SHP77 (cell line): ENCODE data around the gene MX1.

Experiments
- DNase-seq, 2 experiments: peaks; one replicate each; lab custom pipeline; 2025; lab: John Stamatoyannopoulos, UW

MX1 gene

DNA sequence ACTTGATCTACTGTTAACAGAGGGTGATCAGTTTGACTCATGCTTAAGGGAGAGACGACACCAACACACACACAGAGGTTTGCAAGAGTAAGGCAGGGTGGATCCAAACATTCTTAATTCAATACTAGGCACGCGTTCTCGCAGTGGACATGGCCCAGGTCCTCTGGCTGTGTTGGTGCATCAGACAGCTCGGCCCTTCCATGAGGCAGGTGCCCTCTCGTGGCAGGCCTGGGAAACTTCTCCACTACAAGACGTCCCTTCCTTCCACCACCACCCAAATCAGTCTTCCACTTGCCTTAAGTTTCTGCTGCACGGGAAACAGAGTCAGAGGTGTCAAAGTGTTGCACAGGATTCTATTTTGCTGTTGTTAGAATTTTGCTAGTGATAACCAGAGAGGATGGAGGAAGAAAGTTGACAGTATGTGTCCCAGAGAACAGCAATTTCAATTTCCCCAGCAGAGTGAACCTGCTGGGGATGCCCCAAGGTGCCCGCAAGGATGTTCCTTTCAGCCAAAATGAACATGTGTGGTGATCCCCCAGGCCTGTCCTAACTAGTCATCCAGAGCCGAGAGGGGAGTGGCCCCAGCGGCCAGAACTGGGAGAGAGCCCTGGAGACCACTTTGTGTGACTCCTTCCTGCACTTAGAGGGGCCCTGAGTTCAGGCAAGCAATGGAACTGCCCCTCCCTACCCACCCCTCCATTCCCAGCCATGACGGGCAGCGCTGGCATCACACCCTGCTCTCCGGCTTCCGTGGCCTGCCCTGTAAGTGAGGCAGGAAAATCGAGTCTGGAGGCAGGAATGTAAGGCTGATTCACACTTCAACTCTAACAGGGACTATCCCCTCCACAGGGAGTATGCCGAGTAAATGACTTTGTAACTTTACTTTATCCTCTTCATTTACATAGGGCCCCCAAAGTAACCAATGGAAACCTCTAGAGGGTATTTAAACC is 34.8 kb downstream of the MX1 start:
- DNase-seq, result peak in 1 of 2 experiments; percentile 58

DNA sequence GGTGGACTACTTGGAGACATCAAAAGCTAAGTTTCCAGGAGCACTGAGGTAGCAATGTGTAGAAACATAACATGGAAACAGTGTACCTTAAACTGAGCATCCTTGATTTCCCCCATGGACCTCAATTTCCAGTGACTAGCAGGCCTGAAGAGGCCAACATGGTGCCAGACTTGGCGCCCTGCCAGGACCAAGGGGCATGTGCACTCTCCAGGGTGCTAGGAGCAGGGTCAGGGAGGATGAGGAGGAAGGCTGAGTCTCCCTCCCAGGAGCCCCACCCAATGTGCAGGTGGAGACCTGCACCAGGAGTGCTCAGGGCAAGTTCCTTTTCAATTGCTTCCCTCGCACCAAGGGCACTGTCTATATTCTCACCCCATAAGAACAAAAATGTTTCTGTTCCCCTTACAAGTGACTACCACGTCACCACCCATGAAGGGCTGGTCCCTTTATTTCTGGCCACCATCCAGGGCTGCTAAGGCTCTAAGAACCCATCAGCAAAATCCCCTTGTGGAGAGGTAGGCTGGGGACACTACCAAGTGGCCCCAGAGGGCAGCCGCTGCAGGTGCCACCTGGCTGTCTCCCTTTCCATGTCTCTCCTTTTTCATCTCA is 39.2 kb downstream of the MX1 start:
- DNase-seq, result no peak

GRCh38 chr21:41466024-41466820 is 40.2 kb downstream of the MX1 start:
- no peak for DNase-seq

DNA sequence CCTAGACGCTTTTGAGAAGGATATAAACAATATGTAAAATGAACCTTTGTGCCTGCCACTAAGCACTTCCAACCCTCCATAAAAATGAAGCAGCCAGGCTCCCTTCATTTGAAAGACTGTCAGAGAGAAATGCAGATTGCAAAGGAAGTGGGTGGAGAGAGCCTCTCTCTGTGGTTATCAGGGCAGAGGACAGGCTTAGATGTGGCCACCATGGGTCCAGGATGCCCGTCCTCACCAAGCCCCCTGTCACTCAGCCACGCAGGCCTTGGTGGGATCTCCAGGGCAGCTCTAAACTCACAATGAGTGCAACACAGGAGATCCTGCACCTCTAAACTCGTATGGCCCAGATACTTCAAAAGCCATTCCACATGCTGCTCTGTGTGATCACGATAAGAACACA is 44.0 kb downstream of the MX1 start:
- no peak for DNase-seq

- no peak for DNase-seq
Observed at GRCh38 chr21:41472753-41473548, 46.9 kb downstream of the MX1 start.

DNA sequence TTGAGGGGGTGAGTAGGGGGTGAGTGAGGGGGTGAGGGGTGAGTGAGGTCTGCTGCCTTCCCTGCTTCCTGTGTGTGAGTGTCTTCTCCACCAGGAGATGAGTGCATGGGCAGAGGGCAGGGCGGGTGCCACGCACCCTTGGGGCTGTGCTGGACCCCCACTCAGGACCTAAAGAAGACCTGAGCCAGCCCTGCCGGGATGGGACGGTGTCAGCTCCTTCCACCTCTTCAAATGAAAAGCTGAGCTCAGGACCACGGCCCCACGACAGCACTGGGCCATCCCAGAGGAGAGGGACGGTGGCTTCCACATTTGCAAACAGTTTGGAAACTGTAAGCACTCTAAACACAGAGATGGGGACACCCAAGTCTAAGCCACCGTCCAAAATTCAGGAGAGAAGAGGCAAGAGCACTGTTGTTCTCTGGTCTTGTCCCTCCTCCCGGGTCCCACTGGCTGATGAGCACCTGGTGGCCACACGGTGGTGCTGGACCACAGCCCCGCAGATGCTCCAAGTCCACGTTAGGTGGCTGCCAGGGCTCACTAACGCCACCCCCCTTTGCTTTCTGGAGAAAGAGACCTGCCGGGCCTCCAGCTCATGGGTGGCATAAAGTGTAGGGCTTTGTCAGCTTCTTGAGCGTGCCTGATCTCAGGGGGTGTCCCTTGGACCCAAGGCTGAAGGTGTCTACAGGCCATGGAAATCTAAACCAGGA is 49.8 kb downstream of the MX1 start:
- no peak for DNase-seq

- DNase-seq, result no peak
Observed at GRCh38 chr21:41477641-41478318, 51.7 kb downstream of the MX1 start.

DNA sequence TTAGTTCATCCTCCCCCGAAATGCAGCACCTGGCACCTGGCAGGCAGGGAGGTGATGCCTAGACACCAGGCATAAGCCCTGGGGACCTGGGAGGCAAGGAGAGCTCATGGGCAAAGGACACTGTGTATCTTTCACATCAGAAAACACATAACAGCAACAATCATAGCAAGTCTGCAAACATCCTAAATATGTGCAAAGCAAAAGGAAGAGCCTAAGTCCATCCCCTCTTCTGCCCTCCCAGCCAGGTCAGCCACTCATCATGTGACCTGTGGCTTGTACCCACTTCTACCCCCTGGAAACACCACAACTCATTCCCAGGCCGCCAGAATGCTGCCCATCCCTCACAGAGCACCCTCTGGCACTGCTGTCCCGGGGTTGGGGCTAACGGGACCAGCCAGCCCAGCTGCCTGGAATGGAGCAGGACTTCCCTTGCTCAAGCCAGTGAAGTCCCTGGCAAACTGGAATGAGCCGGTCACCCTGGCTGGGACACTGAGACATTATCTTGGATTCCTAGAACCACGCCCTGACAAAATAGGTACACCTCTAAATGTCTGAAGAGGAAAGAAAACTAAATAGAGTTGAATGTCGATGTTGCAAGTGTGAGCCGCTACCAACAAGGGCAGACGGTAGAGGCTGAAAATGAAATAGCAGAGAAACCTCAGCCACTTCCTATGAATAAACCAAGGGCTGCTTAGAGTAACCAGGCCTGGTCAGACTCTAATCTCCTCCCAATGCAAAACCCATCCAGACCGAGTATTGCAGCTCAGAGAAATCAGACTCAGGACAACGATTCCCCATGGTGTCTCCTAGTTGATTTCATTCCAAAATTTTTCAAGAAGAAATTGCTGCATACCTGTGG is 52.5 kb downstream of the MX1 start:
- no peak for DNase-seq

GRCh38 chr21:41479686-41480085 is 53.6 kb downstream of the MX1 start:
- no peak for DNase-seq

DNA sequence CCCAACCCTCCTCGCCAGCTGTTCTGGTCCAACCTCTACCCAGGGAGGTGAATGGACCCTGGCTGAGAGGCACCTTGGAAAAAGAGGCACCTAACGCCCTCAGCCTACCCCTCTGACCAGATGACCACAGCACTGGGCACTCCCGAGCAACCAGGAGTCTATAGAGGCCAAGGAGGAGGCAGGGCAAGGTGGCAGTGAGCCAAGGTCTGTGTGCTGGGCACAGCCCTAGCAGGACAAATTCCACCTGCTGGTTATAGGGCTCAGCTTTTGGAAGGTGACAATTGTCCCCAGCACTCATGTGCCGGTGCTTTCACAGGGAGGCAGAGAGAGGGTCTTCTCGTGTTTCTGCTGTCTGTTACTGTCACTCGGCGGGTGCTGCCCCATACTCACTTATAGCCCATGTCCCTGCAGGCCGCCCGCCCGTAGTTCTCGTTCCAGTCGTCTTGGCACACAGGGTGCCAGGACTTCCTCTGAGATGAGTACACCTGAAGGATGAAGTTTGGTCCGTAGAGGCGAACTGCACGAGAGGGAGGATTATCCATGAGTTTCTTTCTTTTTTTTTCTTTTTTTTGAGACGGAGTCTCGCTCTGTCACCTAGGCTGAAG is 54.1 kb downstream of the MX1 start:
- DNase-seq, result no peak

DNA sequence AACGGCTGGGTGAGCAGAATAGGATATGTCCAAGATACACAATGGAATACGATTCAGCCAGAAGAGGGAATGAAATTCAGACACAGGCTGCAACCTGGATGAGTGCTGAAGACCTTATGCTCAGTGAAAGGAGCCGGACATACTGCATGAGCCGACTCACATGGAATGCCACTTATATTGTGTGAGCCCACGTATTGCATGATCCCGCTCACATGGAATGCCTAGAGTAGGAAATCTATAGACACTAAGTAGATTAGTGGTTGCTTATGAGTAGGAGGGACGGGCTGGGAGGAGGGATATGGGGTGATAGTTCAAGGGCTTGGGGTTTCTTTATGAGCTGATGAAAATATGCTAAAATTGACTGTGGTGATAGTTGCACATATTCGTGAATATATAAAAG is 55.2 kb downstream of the MX1 start:
- DNase-seq, result no peak

- no peak for DNase-seq
Observed at GRCh38 chr21:41482301-41482700, 56.3 kb downstream of the MX1 start.

DNA sequence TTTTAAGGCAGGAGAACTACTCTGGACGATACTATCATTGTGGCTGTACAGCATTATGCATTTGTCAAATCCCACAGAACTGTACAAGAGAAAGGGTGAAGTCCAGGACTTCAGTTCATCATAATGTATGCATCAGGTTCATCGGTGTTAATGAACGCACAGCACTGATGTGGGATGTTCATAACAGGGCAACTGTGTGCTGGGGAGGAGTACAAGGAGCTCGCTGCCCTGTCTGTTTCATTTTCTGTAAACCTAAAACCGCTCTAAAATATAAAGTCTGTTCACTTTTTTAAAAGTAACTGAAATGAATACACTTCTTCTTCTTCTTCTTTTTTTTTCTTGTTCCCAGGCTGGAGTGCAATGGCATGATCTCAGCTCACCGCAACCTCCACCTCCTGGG is 56.9 kb downstream of the MX1 start:
- no peak for DNase-seq

GRCh38 chr21:41483415-41483814 is 57.4 kb downstream of the MX1 start:
- DNase-seq, result no peak

- DNase-seq, result no peak
Observed at GRCh38 chr21:41483973-41484372, 57.9 kb downstream of the MX1 start.

DNA sequence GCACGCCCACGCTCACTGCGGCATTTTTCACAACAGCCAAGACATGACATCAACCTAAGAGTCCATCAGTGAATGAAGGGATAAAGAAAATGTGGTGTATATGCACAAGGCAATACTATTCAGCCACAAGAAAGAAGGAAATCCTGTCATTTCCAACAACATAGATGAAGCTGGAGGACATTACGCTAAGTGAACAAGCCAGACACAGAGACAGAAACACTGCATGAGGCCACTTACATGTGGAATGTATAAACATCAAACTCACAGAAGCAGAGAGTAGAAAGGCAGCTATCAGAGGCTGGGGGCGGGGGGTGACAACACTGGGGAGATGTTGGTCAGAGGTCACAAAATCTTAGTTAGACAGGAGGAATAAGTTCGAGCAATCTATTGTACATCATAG is 61.0 kb downstream of the MX1 start:
- DNase-seq, result no peak

GRCh38 chr21:41488080-41488479 is 62.0 kb downstream of the MX1 start:
- no peak for DNase-seq

DNA sequence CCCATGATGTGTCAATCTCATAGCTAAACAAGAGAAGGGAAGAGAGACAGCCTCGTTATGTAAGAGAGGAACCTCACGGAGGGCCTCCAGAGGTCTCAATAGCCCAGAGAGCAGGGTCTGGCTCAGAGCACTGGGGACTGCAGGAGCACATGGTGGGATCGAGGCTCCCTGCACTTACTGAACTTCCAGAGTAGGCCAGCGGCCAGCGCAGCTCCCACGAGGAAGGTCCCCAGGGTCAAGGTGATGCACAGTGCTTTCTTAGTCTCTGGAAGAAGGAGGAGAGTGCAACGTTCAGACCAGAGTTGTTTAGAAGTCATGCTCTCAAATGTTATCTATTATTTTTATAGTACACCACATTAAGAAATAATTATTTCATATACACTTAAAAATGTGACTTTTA is 63.3 kb downstream of the MX1 start:
- DNase-seq, result no peak

- no peak for DNase-seq
Observed at GRCh38 chr21:41490330-41490729, 64.3 kb downstream of the MX1 start.
